ENCODE measurements around the gene MATN1. TPM values are rescaled to one million over a fixed set of nuclear protein-coding genes. Genes with fewer than 3 reads are reported as not detected.
"Not testable (repeated sequence)": the region's sequence is repeated elsewhere in the genome, so short reads cannot be mapped to it uniquely, and the experiment has no call there.

The MATN1 gene
- total RNA-seq, 1 donor from 2014 or later, result 0.17 TPM

DNA sequence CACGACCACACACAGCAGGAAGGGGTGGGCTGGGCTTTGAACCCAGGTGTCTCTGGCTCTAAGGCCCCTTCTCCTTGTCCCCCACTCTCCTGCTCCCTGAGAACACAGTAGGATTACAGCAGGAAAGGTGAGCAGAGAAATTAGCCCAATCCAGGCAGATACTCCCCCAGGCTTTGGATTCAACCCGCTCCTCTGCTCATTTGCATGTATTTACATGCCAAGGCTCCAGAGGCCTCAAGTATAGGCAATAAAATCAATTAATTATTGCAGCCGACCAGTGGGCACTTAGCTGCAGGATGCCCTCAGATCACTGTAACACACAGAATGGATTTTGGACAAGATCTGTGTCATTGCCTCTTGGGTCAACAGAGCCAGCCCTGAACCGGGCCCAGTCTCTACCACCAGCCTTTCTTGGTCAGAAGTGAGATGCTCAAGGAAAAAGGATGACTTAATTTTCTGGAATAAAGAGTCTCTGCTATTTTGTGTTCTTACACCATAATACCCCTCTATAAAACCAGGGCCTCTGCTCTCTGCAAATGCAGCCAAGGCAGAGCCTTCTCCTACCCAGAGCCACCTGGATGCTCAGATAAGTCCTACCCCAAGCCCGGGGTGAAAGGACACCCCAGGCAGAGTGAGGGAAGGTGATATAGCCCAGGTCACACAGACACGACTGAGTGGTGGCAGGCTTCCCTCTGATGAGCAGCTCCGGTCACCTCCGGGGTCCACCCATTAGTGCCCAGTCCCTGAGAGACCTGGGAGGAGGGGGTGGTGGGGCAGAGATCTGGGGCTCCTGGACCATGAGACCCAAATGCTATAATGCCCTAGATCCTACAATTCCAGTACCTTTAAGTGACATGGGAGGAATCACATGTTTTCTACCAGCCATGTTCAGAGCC is 28.9 kb downstream of the MATN1 start:
- no peak for DNase-seq

GRCh38 chr1:30693822-30694221 is 29.6 kb downstream of the MATN1 start:
- DNase-seq, result no peak

DNA sequence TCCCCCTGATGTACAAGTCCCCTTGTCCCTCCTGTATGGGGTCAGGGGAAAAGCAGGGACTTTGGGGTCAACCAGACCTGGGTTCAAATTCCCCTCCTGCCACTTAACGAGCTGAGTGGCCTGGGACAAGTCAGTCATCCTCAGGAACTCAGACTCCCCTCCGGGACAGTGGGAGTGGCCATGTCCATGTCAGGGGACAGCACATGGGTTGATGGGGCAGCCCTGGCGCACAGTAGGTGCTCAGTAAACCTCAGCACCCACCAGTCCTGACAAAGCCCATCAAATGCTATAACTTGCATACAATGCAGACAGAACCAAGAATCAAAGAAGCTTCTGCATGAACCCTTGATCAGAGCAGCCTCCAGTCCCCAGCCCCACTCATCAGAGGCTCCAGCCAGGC is 30.0 kb downstream of the MATN1 start:
- no peak for DNase-seq

DNA sequence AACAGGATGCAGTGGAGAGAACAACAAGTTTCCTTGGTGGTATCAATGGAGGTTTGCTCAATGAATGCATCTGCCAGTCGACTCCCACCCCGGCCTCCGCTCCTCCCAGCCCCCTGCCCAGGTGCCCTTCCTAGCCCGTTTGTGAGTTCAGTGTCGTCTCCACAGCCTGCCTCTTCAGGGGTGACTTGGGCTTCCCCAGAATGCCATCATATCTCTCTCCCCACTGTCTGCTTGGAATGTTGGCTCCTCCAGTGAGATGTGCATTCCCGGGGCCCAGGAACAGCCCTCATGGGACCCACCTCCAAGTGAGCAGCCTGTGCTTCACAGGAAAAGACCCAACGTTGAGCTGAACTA is 30.5 kb downstream of the MATN1 start:
- no peak for DNase-seq

- DNase-seq, result no peak
Observed at GRCh38 chr1:30692201-30692947, 31.0 kb downstream of the MATN1 start.

- no peak for DNase-seq
Observed at GRCh38 chr1:30691480-30691879, 31.9 kb downstream of the MATN1 start.

- no peak for DNase-seq
Observed at GRCh38 chr1:30689901-30690645, 33.3 kb downstream of the MATN1 start.

GRCh38 chr1:30688920-30689794 is 34.2 kb downstream of the MATN1 start:
- no peak for DNase-seq

DNA sequence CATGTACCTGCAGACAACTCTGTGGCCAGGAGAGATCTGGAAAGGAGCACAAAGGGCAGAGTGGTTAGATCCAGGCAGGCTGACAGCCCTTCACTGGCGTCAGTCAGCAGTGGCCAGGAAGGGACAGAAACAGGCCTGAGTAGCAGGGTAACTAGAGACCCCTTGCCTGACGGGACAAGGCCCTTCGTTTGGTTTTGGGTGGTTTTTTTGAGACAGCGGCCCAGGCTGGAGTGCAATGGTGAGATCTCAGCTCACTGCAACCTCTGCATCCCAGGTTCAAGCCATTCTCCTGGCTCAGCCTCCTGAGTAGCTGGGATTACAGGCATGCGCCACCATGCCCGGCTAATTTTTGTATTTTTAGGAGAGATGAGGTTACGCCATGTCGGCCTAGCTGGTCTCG is 34.9 kb downstream of the MATN1 start:
- not testable (repeated sequence) for DNase-seq

DNA sequence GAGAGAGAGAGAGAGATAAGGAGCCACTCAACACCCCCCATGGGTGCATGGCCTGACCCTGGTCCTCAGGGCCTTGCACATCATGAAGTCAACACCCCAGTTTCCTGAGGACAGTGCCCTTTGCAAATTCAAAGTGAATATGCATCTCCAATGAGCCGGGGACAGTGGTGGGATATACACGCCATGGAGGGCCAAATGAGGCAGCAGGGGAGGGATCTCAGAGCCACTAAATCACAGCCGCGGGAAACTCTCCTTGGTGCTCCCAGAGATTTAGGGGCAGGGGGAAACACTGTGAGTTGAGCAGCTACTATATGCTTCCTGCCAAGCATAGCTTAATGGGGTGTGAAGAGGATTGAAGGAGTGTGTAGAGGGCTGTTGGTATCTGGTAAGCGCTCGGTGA is 35.5 kb downstream of the MATN1 start:
- DNase-seq, result no peak

DNA sequence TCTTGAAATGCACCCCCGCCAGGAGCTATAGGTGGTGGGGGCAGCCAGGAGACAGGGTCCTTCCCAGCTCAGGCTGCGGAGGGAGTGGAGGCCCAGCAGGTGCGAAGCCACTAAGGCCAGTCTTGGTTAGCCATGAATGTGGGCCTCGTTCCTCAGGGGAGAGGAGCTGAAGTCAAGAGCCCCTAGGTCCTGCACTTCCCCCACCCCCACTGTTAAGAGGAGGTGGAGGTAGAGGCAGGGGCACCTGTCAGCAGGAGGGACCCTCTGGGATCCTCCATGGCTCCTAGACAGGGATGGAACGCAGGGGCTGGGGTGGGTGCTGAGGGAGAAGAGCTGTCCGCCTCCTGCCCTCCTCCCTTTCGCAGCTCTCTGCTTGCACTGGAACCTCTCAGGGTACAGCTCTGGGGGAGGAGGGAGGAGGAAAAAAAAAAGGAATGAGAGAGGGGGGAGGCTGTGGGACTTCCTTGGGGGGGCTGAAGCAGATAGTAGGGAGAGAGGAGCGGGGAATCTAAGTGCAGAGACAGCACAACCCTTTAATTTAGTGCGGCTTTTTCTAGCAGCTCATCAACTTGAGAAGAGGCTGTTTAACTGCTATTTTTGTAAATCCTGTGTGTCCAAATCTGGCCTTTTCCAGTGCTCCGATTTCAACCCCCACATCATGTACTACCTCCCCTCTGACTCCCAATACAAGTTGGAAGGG is 37.0 kb downstream of the MATN1 start:
- DNase-seq, result no peak

DNA sequence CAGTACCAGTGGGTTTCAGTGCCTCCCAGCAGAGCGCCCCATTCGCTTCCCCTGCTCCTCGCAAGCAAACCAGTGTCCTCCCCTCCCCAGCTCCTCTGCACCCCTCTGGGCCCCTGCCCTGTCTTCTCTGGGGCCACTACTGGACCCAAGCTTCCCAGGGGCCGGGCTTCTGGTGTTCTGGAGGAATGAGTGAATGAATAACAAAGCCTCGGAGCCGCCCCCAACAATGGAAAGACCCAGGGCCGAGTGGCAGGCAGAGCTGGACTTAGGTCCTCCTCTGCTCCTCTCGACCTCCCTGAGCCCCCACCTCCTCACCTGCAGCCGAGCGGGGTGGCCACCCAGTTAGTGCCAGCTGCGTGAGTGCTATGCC is 37.6 kb downstream of the MATN1 start:
- DNase-seq, result no peak

DNA sequence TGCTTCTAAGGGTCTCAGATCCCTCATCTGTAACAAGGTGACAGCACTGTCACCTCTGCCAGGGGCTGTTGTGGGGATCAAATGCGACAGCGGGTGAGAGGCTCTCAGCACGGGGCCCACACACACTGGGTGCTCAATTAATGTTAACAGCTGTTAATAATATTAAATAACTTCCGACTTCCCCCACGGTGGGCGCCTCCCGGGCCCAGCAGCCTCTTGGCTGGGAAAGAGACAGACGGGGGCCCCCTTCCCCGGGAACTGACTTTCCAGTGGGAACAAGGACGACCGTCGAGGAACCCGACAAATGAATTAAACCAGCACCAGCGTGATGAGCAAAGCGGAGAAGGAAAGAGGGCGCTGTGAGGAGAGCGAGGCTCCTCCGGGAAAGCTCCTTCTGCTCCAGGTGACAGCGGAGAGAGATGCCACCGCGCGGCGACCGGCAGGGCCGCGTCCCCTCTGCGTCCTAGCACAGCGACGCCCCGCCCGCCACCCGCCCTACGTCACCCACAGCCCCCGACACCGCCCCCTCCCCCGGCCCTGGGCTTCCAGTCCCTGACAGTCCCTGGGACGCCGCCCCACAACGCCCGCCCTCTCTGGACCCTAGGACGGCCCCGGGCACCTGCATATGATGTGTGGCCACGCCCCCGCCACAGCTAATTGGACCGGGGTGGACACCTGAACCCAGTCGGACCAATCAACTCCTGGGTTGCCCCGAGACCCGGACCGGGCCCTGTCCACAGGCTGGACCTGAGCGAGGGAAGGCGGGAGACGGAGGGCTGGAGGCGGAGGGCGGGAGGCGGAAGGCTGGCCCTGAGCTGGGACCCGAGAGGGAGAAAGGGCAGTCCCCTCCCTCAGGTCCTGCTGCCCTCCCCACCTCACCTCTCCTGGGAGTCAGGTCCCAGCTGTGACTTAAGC is 38.2 kb downstream of the MATN1 start:
- no peak for DNase-seq

DNA sequence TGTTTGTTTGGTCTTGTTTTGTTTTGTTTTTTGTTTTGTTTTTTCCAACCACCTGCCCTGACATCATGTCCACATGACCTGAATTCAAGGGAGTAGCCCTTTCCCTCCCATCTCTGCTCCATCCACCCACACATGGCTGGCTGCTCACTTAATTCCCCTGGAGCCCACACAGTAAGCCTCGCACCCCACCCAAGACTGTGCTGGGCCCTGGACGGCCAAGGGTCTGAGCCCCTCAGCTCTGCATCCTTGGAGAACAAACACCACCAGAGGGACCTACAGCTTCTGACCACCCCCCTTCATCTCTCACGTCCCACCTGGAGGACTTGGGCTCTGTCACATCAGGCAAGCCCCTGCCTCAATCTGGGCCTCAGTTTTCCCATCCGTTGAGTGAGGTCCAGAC is 39.1 kb downstream of the MATN1 start:
- no peak for DNase-seq

GRCh38 chr1:30683699-30684098 is 39.7 kb downstream of the MATN1 start:
- no peak for DNase-seq

- no peak for DNase-seq
Observed at GRCh38 chr1:30682396-30683275, 40.7 kb downstream of the MATN1 start.

GRCh38 chr1:30681782-30682181 is 41.6 kb downstream of the MATN1 start:
- no peak for DNase-seq

GRCh38 chr1:30680879-30681278 is 42.5 kb downstream of the MATN1 start:
- DNase-seq, result no peak

GRCh38 chr1:30680429-30680828 is 43.0 kb downstream of the MATN1 start:
- DNase-seq, result no peak

DNA sequence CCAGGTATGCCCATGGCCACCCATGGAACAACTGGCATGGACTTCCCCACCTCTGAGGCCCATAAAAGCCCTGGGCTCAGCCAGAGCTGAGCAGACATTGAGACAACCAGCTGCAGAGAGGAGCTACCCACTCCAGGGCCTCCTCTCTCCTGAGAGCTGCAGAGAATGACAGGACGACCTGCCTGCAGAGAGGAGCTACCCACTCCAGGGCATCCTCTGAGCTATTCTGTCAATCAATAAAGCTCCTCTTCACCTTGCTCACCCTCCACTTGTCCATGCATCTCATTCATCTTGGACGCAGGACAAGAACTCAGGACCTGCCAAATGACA is 43.4 kb downstream of the MATN1 start:
- no peak for DNase-seq
